Measurements from ENCODE around the gene ZNF438. TPM values are rescaled to one million over a fixed set of nuclear protein-coding genes. Genes with fewer than 3 reads are reported as not detected.

Gene ZNF438
- total and polyA plus RNA-seq, 2 of the 8 experiments (the other 6 are each of a cell fraction or from before 2014, with no cell fraction given): 0.95 to 1.7 TPM

GRCh38 chr10:30830315-30831230, 201.1 kb downstream of the ZNF438 start (continued):
- no peak for TF ChIP-seq TAF7 (optimal IDR thresholded peaks at IDR 0.05; ENCODE audit: borderline replicate concordance, low read depth, low read length)
- TF ChIP-seq EZH2 (IDR thresholded peaks at IDR 0.05; ENCODE audit: low read depth, low read length, severe bottlenecking): no peak
